HepG2 (cell line): Measurements from ENCODE around the gene RAE1. TPM values are rescaled to one million over a fixed set of nuclear protein-coding genes. Genes with fewer than 3 reads are reported as not detected.

Source experiments
- ATAC-seq: fragments of 200-7000 bp; cut with Tn5 transposase; 3 replicates; pipeline ENCODE4 v1.9.1; 2020; ENCODE audit warnings: mild to moderate bottlenecking, moderate library complexity
- BruUV-seq: library from RNA; stranded (reverse); fragments of 400-500 nt; replicated peaks from 2 replicates; lab custom pipeline; 2021; lab: Mats Ljungman, UMichigan
- CTCF ChIA-PET: fragments of 300-600 bp; formaldehyde crosslinking; extraction: SDS; loops from one replicate; lab custom pipeline; 2021; ENCODE audit warnings: low total read pairs, inconsistent platforms, low intra/inter-chr PET ratio; lab: Yijun Ruan, JAX
- POLR2A ChIA-PET: fragments of 350-600 bp; sonication (Branson Sonifier 250); formaldehyde crosslinking; loops from one replicate; lab custom pipeline; 2020; ENCODE audit warnings: antibody characterized with exemption, inconsistent platforms; lab: Yijun Ruan, JAX
- DNase-seq: peaks from one replicate; pipeline ENCODE4 v3.0.0-alpha.2; 2015; ENCODE audit warnings: low spot score
- FAIRE-seq: peaks from 3 replicates; lab custom pipeline; 2011; peaks lifted over from hg19 to GRCh38; lab: Jason Lieb, UNC
- H2AFZ ChIP-seq: one replicate; pipeline ENCODE4 v1.6.1; 2011; ENCODE audit warnings: low read length, inconsistent platforms
- H3K27ac ChIP-seq: fragments of 300-600 bp; 3 replicates; pipeline ENCODE4 v1.8.0; 2011; ENCODE audit warnings: mixed run types, mild to moderate bottlenecking, mixed read lengths, low read length, inconsistent platforms; ENCODE audit not compliant: insufficient read depth; ENCODE audit errors: extremely low read length
- H3K27me3 ChIP-seq, 2 experiments: fragments of 200-600 bp in 1 of 2; 2 replicates in 1 of 2; 3 replicates in 1 of 2; pipeline versions ENCODE4 v1.6.0 to v1.8.0; 2011; ENCODE audit warnings: low read length in 2 of 2, mild to moderate bottlenecking in 2 of 2, moderate library complexity in 2 of 2, inconsistent platforms in 1 of 2; ENCODE audit not compliant: insufficient read depth in 2 of 2, control insufficient read depth in 1 of 2
- H3K36me3 ChIP-seq, 2 experiments: fragments of 200-600 bp in 1 of 2; replicated peaks in 1 of 2; 2 replicates in 1 of 2; 3 replicates in 1 of 2; pipeline versions ENCODE4 v1.5.1 to v1.8.0; 2011; ENCODE audit warnings: low read length in 2 of 2, inconsistent platforms in 1 of 2; ENCODE audit not compliant: insufficient read depth in 2 of 2, control insufficient read depth in 1 of 2
- H3K4me1 ChIP-seq: 2 replicates; pipeline ENCODE4 v1.5.1; 2012; ENCODE audit warnings: low read length, inconsistent platforms; ENCODE audit not compliant: insufficient read depth
- H3K4me2 ChIP-seq: 2 replicates; pipeline ENCODE4 v1.6.0; 2011; ENCODE audit warnings: low read depth, low read length, inconsistent platforms
- H3K4me3 ChIP-seq, 3 experiments: fragments of 200-600 bp in 1 of 3; sonication (generic), shearing (Covaris generic) in 1 of 3; replicated peaks in 1 of 3; 2 replicates each; pipeline ENCODE4 v1.5.1; 2011 to 2016; ENCODE audit warnings: low read length in 3 of 3, inconsistent platforms in 2 of 3, low read depth in 2 of 3, mild to moderate bottlenecking in 2 of 3, control low read depth in 1 of 3, mixed read lengths in 1 of 3; ENCODE audit not compliant: insufficient read depth in 1 of 3
- H3K79me2 ChIP-seq: one replicate; pipeline ENCODE4 v1.6.1; 2011; ENCODE audit warnings: low read length, inconsistent platforms; ENCODE audit not compliant: insufficient read depth
- H3K9ac ChIP-seq: 2 replicates; pipeline ENCODE4 v1.6.0; 2011; ENCODE audit warnings: mild to moderate bottlenecking, low read depth, low read length, inconsistent platforms; ENCODE audit not compliant: insufficient read depth
- H3K9me3 ChIP-seq: 2 replicates; pipeline ENCODE4 v1.5.1; 2012; ENCODE audit warnings: mild to moderate bottlenecking, low read length
- H4K20me1 ChIP-seq: 2 replicates; pipeline ENCODE4 v1.6.0; 2011; ENCODE audit warnings: inconsistent platforms, mild to moderate bottlenecking, low read length, moderate library complexity; ENCODE audit not compliant: insufficient read depth
- HOXA7 ChIP-seq: sonication (generic); formaldehyde crosslinking; IDR thresholded peaks from 2 replicates; pipeline ENCODE4 v1.8.1; 2022; ENCODE audit warnings: mild to moderate bottlenecking, missing genetic modification reagents, moderate library complexity
- MYC ChIP-seq: sonication (generic); formaldehyde crosslinking; IDR thresholded peaks from 2 replicates; pipeline ENCODE4 v1.9.0; 2021; ENCODE audit warnings: missing genetic modification reagents, borderline replicate concordance
- NONO ChIP-seq, 2 experiments: fragments of 450-650 bp in 1 of 2; sonication (generic) in 1 of 2; formaldehyde crosslinking in 1 of 2; IDR thresholded peaks in 1 of 2; conservative IDR thresholded peaks in 1 of 2; 2 replicates each; pipeline versions ENCODE4 v1.6.1 to v1.8.0; 2017 to 2022; ENCODE audit warnings: mild to moderate bottlenecking in 1 of 2, missing genetic modification reagents in 1 of 2, moderate library complexity in 1 of 2
- POLR2A ChIP-seq, 2 experiments: IDR thresholded peaks; 2 replicates each; pipeline ENCODE4 v1.6.1; 2011; ENCODE audit warnings: low read depth in 2 of 2, low read length in 2 of 2, mild to moderate bottlenecking in 1 of 2, moderate library complexity in 1 of 2; ENCODE audit not compliant: insufficient read depth in 1 of 2
- RBM22 ChIP-seq: fragments of 200-400 bp; formaldehyde crosslinking; optimal IDR thresholded peaks from 2 replicates; pipeline ENCODE3; 2017; ENCODE audit warnings: mild to moderate bottlenecking, low read length, moderate library complexity
- REL ChIP-seq: sonication (generic); formaldehyde crosslinking; conservative IDR thresholded peaks from 2 replicates; pipeline ENCODE4 v1.8.0; 2022; ENCODE audit warnings: mild to moderate bottlenecking, missing genetic modification reagents, moderate library complexity
- SCMH1 ChIP-seq: sonication (generic); formaldehyde crosslinking; IDR thresholded peaks from 2 replicates; pipeline ENCODE4 v1.9.0; 2021; ENCODE audit warnings: missing genetic modification reagents, mild to moderate bottlenecking, borderline replicate concordance
- SNAI1 ChIP-seq: sonication (generic); formaldehyde crosslinking; IDR thresholded peaks from 2 replicates; pipeline ENCODE4 v1.5.0; 2020; ENCODE audit warnings: mild to moderate bottlenecking, missing genetic modification reagents, borderline replicate concordance
- TP53 ChIP-seq: sonication (generic); formaldehyde crosslinking; conservative IDR thresholded peaks from 2 replicates; pipeline ENCODE4 v1.4.0; 2020; ENCODE audit warnings: missing genetic modification reagents
- ZBTB38 ChIP-seq: sonication (generic); formaldehyde crosslinking; IDR thresholded peaks from 2 replicates; pipeline ENCODE4 v1.5.1; 2020; ENCODE audit warnings: mild to moderate bottlenecking, missing genetic modification reagents
- ZNF143 ChIP-seq: sonication (generic); formaldehyde crosslinking; IDR thresholded peaks from 2 replicates; pipeline ENCODE4 v1.4.0; 2020; ENCODE audit warnings: missing genetic modification reagents
- ZNF317 ChIP-seq: sonication (generic); formaldehyde crosslinking; IDR thresholded peaks from 2 replicates; pipeline ENCODE4 v1.5.0; 2020; ENCODE audit warnings: mild to moderate bottlenecking, missing genetic modification reagents
- ZNF367 ChIP-seq: sonication (generic); formaldehyde crosslinking; IDR thresholded peaks from 2 replicates; pipeline ENCODE4 v1.4.0; 2020; ENCODE audit warnings: missing genetic modification reagents, borderline replicate concordance
- ZNF543 ChIP-seq: sonication (generic); formaldehyde crosslinking; IDR thresholded peaks from 2 replicates; pipeline ENCODE4 v1.4.0; 2020; ENCODE audit warnings: mild to moderate bottlenecking, missing genetic modification reagents
- ZNF564 ChIP-seq: sonication (generic); formaldehyde crosslinking; IDR thresholded peaks from 2 replicates; pipeline ENCODE4 v1.8.1; 2023; ENCODE audit warnings: mild to moderate bottlenecking, missing genetic modification reagents
- ZNF652 ChIP-seq: IDR thresholded peaks from 2 replicates; pipeline ENCODE4 v1.6.1; 2016; ENCODE audit warnings: low read depth, borderline replicate concordance
- ZNF782 ChIP-seq: sonication (generic); formaldehyde crosslinking; IDR thresholded peaks from 2 replicates; pipeline ENCODE4 v1.4.0; 2020; ENCODE audit warnings: missing genetic modification reagents, mild to moderate bottlenecking, borderline replicate concordance
- WGBS: methylation state at CpG from one replicate; pipeline ENCODE4 v1.1.6; 2017; ENCODE audit warnings: low lambda C conversion rate; 5-methylcytosine and 5-hydroxymethylcytosine counted together
- in situ Hi-C: cut with HindIII; loops from 2 replicates; pipeline ENCODE4 v1.10.0; 2017; ENCODE audit warnings: low pct_unique_long_range_greater_than_20kb; ENCODE audit not compliant: extremely low pct_ligation_motif_present
- intact Hi-C: fragments of 100-400 bp; cut with micrococcal nuclease; formaldehyde crosslinking; loops from one replicate; pipeline ENCODE4 v1.10.0; 2022; ENCODE audit not compliant: unreplicated experiment
- polyA plus RNA-seq, 8 experiments: library from polyadenylated mRNA; depleted of rRNA in 3 of 8; stranded (reverse) in 7 of 8; unstranded in 1 of 8; fragments of >200 nt; fragmentation: Illumina TruSeq in 4 of 8; extraction: Trizol in 4 of 8; gene quantifications; 2 replicates each; pipeline versions ENCODE4 v1.2.1 to v1.2.3, GENCODE V29; 2011 to 2016; ENCODE audit warnings: low read depth in 4 of 8, missing spikeins in 1 of 8, mixed read lengths in 1 of 8; ENCODE audit not compliant: insufficient read depth in 1 of 8
- total RNA-seq, 5 experiments: library from RNA; depleted of rRNA; stranded (reverse); fragments of >200 nt; fragmentation: Illumina TruSeq; extraction: Trizol; gene quantifications; 2 replicates each; pipeline ENCODE4 v1.2.3, GENCODE V29; 2016; ENCODE audit warnings: low read depth in 1 of 5
- TF ChIP-seq, protein P1 (sequence below): sonication (generic); formaldehyde crosslinking; IDR thresholded peaks from 2 replicates; pipeline ENCODE4 v1.8.1; 2023; ENCODE audit warnings: mild to moderate bottlenecking, missing genetic modification reagents

RAE1 gene
- total and polyA plus RNA-seq, 2 of the 13 experiments (the other 11 are each of a cell fraction or from before 2014, with no cell fraction given), result 36.1 to 72.9 TPM

DNA sequence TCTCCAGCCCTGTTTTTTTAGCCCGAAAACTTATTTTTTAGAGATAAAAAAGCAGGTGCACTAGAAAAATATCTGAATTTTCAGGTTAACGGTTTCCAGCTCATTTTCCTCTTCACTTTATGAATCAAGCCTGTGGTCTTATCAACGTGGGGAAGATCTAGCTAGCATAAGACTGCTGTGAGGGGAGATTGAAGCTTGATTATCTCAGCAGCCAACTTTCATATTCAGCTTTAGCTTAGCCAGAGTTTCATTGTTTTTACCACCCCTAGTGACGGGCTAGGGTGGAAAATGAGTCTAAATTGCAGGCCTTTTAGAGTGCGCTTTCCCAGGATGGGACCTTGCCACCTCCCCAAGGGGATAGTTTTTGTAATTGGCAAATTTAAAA lies 28.2 kb downstream of the RAE1 start:
- intact Hi-C loops, result no loop called here
- 0 out of 2 replicates have a peak, but pooled peaks cover 4% of the 10 kb centered on the region for H4K20me1 ChIP-seq
- no TSS peak for BruUV-seq
- no peak for DNase-seq
- in situ Hi-C loops, result loop anchor here (25.0 kb wide), 1 partner anchor 833 kb away; no protein-coding TSS in a partner anchor
- no peak for FAIRE-seq
- H3K36me3 ChIP-seq, result peaks cover 42 to 54% of the 10 kb centered on the region in 2 experiments
- ChIA-PET POLR2A (no interaction called here), CTCF (interaction anchor here (5.2 kb wide), 1 partner anchor 115 kb away, joined by 127 read pairs; no protein-coding TSS in a partner anchor)
- H3K9ac ChIP-seq, result no peak overlapping the region
- TF ChIP-seq RBM22 (peak; percentile 15), POLR2A (IDR thresholded peaks at IDR 0.05; ENCODE audit: insufficient read depth in 1 of 2, low read depth in 2 of 2, low read length in 2 of 2) (0 out of 4 replicates have a peak, but pooled peaks of 1 of the 2 experiments have one; percentile 21), ZNF367 (CRISPR knock-in tag) (no peak)
- H3K4me3 ChIP-seq, result no peak overlapping the region
- no peak overlapping the region for H3K4me2 ChIP-seq
- ATAC-seq, result no peak
- WGBS, result 98% methylated on average over 5 of the region's 5 CpGs
- H3K9me3 ChIP-seq, result no peaks in the 10 kb centered on the region
- H3K4me1 ChIP-seq, result no peaks in the 10 kb centered on the region
- no peaks in the 10 kb centered on the region for H3K79me2 ChIP-seq
- no peak overlapping the region for H3K27ac ChIP-seq
- no peak overlapping the region for H2AFZ ChIP-seq
- no peaks in the 10 kb centered on the region for H3K27me3 ChIP-seq

GRCh38 chr20:57380081-57380750 lies 29.2 kb downstream of the RAE1 start:
- DNase-seq, result no peak
- no peak for FAIRE-seq
- POLR2A ChIA-PET, result no interaction called here
- H3K27ac ChIP-seq, result no peak overlapping the region
- peaks cover 33 to 44% of the 10 kb centered on the region in 2 experiments for H3K36me3 ChIP-seq
- H2AFZ ChIP-seq, result no peak overlapping the region
- no peak overlapping the region for H3K4me3 ChIP-seq
- CTCF ChIA-PET, result interaction anchor here (5.2 kb wide), 1 partner anchor 114 kb away, joined by 127 read pairs; no protein-coding TSS in a partner anchor
- H3K27me3 ChIP-seq, result no peaks in the 10 kb centered on the region
- no peak for ATAC-seq
- no peak overlapping the region for H3K9ac ChIP-seq
- H3K4me1 ChIP-seq, result no peaks in the 10 kb centered on the region
- 91% methylated on average over 10 of the region's 10 CpGs for WGBS
- no TSS peak for BruUV-seq
- no peak overlapping the region for H3K4me2 ChIP-seq
- 0 out of 2 replicates have a peak, but pooled peaks cover 4% of the 10 kb centered on the region for H4K20me1 ChIP-seq
- in situ Hi-C loops, result loop anchor here (5.0 to 25.0 kb wide), 3 partner anchors 117 to 832 kb away; no protein-coding TSS in a partner anchor
- H3K9me3 ChIP-seq, result no peaks in the 10 kb centered on the region
- intact Hi-C loops, result no loop called here
- H3K79me2 ChIP-seq, result no peaks in the 10 kb centered on the region
- TF ChIP-seq, protein P1, sequence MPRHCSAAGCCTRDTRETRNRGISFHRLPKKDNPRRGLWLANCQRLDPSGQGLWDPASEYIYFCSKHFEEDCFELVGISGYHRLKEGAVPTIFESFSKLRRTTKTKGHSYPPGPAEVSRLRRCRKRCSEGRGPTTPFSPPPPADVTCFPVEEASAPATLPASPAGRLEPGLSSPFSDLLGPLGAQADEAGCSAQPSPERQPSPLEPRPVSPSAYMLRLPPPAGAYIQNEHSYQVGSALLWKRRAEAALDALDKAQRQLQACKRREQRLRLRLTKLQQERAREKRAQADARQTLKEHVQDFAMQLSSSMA (CRISPR knock-in tag), result no peak
- TF ChIP-seq ZBTB38 (no peak), HOXA7 (CRISPR knock-in tag) (peak; percentile 61; the same call in 1 of the 2 replicates), ZNF317 (CRISPR knock-in tag) (no peak), SCMH1 (no peak), ZNF782 (no peak), ZNF564 (CRISPR knock-in tag) (no peak), REL (CRISPR knock-in tag) (0 out of 2 replicates have a peak, but pooled peaks have one; percentile 37), ZNF652 (no peak), TP53 (CRISPR knock-in tag) (no peak), SNAI1 (no peak), NONO (IDR thresholded peaks at IDR 0.05) (no peak), NONO (CRISPR knock-in tag; conservative IDR thresholded peaks at IDR 0.05) (0 out of 2 replicates have a peak, but pooled peaks have one; percentile 39), MYC (no peak), ZNF143 (no peak), ZNF543 (no peak)
